Prostate gland (tissue), 2 donors: Measurements from ENCODE around the gene ALKBH7.

Experiments
- POLR2A ChIP-seq: fragments of 450-650 bp; IDR thresholded peaks from one replicate; pipeline ENCODE4 v1.6.1; 2016; ENCODE audit warnings: antibody characterized with exemption, mild to moderate bottlenecking
- TF ChIP-seq, protein P1 (sequence below), 4 experiments: fragments of 200-600 bp in 2 of 4; fragments of 450-650 bp in 2 of 4; sonication (generic) in 2 of 4; IDR thresholded peaks; 1 replicate in 3 of 4; 2 replicates in 1 of 4; pipeline ENCODE4 v1.5.1; 2016 to 2019; ENCODE audit warnings: antibody characterized with exemption in 4 of 4, mild to moderate bottlenecking in 2 of 4, moderate library complexity in 2 of 4

DNA sequence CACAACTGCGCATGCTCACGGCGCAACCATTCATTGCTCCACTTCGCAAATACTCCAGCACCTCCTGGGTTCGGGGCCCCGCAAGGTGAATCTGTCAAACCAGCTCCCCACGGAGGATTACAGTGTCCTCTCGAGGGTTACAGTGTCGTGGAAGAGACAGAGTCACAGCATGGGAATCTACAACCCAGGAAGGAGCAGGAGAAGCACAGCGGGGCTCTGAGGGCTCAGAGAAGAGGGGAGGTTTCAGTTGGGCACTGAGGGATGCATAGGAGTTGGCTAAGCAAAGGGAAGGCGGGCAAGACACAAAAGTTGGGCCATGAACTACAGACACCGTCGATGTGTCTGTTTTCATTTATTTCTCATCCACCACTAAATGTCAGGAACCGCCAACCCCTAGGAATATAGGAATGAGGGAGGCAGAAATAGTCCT, 21.4 kb downstream of the ALKBH7 start:
- TF ChIP-seq, protein P1, sequence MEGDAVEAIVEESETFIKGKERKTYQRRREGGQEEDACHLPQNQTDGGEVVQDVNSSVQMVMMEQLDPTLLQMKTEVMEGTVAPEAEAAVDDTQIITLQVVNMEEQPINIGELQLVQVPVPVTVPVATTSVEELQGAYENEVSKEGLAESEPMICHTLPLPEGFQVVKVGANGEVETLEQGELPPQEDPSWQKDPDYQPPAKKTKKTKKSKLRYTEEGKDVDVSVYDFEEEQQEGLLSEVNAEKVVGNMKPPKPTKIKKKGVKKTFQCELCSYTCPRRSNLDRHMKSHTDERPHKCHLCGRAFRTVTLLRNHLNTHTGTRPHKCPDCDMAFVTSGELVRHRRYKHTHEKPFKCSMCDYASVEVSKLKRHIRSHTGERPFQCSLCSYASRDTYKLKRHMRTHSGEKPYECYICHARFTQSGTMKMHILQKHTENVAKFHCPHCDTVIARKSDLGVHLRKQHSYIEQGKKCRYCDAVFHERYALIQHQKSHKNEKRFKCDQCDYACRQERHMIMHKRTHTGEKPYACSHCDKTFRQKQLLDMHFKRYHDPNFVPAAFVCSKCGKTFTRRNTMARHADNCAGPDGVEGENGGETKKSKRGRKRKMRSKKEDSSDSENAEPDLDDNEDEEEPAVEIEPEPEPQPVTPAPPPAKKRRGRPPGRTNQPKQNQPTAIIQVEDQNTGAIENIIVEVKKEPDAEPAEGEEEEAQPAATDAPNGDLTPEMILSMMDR (IDR thresholded peaks at IDR 0.05) = no peak
- TF ChIP-seq POLR2A = no peak
